Inflammatory macrophage treated with lipopolysaccharide for 4 hours (primary cell): ENCODE data around the gene PPP2R5C.

Experiments used
- DNase-seq: peaks from one replicate; pipeline ENCODE4 v3.0.0-alpha.2; 2020

PPP2R5C gene

DNA sequence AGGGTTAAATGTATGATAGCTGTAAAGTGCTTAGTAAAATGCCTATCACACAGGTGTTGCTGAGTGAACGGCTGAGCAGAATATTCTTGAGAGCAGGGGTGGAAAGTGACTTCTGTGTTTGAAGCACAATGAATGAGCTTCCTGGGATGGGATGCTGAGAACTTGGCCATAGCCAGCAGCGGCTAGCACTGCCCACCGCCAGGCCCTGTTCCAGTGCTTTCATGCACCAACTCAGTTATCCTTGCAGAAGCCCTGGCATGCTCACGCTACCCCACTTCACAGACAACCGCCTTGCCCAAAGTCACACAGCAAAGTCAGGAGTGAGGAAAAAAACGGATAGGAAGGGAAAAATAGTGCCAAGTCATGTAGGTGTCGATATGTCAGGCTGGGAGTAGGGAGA, 213.7 kb downstream of the PPP2R5C start:
- no peak for DNase-seq
